GM08714 (cell line): ENCODE results near the gene PCID2.
"Not testable (repeated sequence)": the region's sequence is repeated elsewhere in the genome, so short reads cannot be mapped to it uniquely, and the experiment has no call there.

Experiments used
- H3K4me3 ChIP-seq: fragments of 200-500 bp; sonication (Bioruptor generic); 2 replicates; pipeline ENCODE4 v1.5.1; 2014; ENCODE audit warnings: mild to moderate bottlenecking, low read length, inconsistent platforms
- ZNF274 ChIP-seq: IDR thresholded peaks from 2 replicates; pipeline ENCODE4 v1.6.1; 2012; ENCODE audit warnings: mild to moderate bottlenecking, low read depth, low read length

PCID2 gene

GRCh38 chr13:113208421-113209335, at the start of gene PCID2:
TSS of gene PCID2 (minus strand) at chr13:113208669. CDS start at chr13:113208634, 35 bp downstream.
- TF ChIP-seq ZNF274, result no peak
- H3K4me3 ChIP-seq, result peak within 1 kb of the TSS; percentile 94

- H3K4me3 ChIP-seq, result not testable (repeated sequence)
These were observed 49.4 kb upstream of the PCID2 start for GRCh38 chr13:113257908-113258307.

- no peak overlapping the region for H3K4me3 ChIP-seq
- TF ChIP-seq ZNF274, result no peak
These were observed 44.1 kb upstream of the PCID2 start for GRCh38 chr13:113252516-113253095.

GRCh38 chr13:113245849-113246796, 37.7 kb upstream of the PCID2 start:
- TF ChIP-seq ZNF274, result no peak
- no peak overlapping the region for H3K4me3 ChIP-seq

GRCh38 chr13:113243847-113244246, 35.4 kb upstream of the PCID2 start:
- no peak overlapping the region for H3K4me3 ChIP-seq
- TF ChIP-seq ZNF274, result no peak

GRCh38 chr13:113241623-113242022, 33.2 kb upstream of the PCID2 start:
- not testable (repeated sequence) for H3K4me3 ChIP-seq

- H3K4me3 ChIP-seq, result no peak overlapping the region
- TF ChIP-seq ZNF274, result no peak
These were observed 31.5 kb upstream of the PCID2 start for GRCh38 chr13:113239986-113240385.

- no peak for TF ChIP-seq ZNF274
These were observed 30.9 kb upstream of the PCID2 start for GRCh38 chr13:113239357-113239756.

GRCh38 chr13:113238536-113238935, 30.1 kb upstream of the PCID2 start:
- H3K4me3 ChIP-seq, result no peak overlapping the region
- TF ChIP-seq ZNF274, result no peak

More at GRCh38 chr13:113239357-113239756, 30.9 kb upstream of the PCID2 start:
- H3K4me3 ChIP-seq, result no peak overlapping the region

- TF ChIP-seq ZNF274, result no peak
These were observed 24.6 kb upstream of the PCID2 start for GRCh38 chr13:113233101-113233500.

GRCh38 chr13:113232208-113233003, 23.9 kb upstream of the PCID2 start:
- no peak for TF ChIP-seq ZNF274
- H3K4me3 ChIP-seq, result no peak overlapping the region

More at GRCh38 chr13:113233101-113233500, 24.6 kb upstream of the PCID2 start:
- no peak overlapping the region for H3K4me3 ChIP-seq

- no peak overlapping the region for H3K4me3 ChIP-seq
- TF ChIP-seq ZNF274, result no peak
These were observed 23.1 kb upstream of the PCID2 start for GRCh38 chr13:113231306-113232207.

- no peak overlapping the region for H3K4me3 ChIP-seq
- no peak for TF ChIP-seq ZNF274
These were observed 21.3 kb upstream of the PCID2 start for GRCh38 chr13:113229791-113230190.
